GM12878 (cell line): ENCODE data around the gene FBXW8. TPM values are rescaled to one million over a fixed set of nuclear protein-coding genes. Genes with fewer than 3 reads are reported as not detected.

ENCODE experiments used
- ATAC-seq: fragments of 200-7000 bp; cut with Tn5 transposase; 3 replicates; pipeline ENCODE4 v1.9.1; 2020; ENCODE audit warnings: mild to moderate bottlenecking, moderate library complexity
- BruUV-seq: library from RNA; stranded (reverse); fragments of 400-500 nt; replicated peaks from 2 replicates; lab custom pipeline; 2021; lab: Mats Ljungman, UMichigan
- CTCF ChIA-PET: fragments of 300-600 bp; sonication (Branson Sonifier 250); formaldehyde crosslinking; extraction: SDS; loops from one replicate; lab custom pipeline; 2021; ENCODE audit warnings: inconsistent platforms; lab: Yijun Ruan, JAX
- POLR2A ChIA-PET: fragments of 350-600 bp; formaldehyde crosslinking; extraction: SDS; loops from one replicate; lab custom pipeline; 2021; ENCODE audit warnings: inconsistent platforms; lab: Charles Lee
- RAD21 ChIA-PET: fragments of 300-600 bp; sonication (Branson Sonifier 250); formaldehyde crosslinking; loops from one replicate; lab custom pipeline; 2023; ENCODE audit warnings: antibody characterized with exemption; ENCODE audit not compliant: unreplicated experiment; lab: Charles Lee
- SMC1A ChIA-PET: fragments of 300-600 bp; sonication (Branson Sonifier 250); formaldehyde crosslinking; loops from one replicate; lab custom pipeline; 2023; ENCODE audit not compliant: unreplicated experiment, uncharacterized antibody; lab: Charles Lee
- DNase-seq: peaks from one replicate; pipeline ENCODE4 v3.0.0-alpha.2; 2011; ENCODE audit warnings: low read depth, low spot score
- FAIRE-seq: peaks from 3 replicates; lab custom pipeline; 2011; peaks lifted over from hg19 to GRCh38; lab: Jason Lieb, UNC
- H2AFZ ChIP-seq: 2 replicates; pipeline ENCODE4 v1.6.0; 2011; ENCODE audit warnings: low read depth, low read length, control low read depth; ENCODE audit not compliant: control insufficient read depth
- H3K27ac ChIP-seq: 2 replicates; pipeline ENCODE4 v1.5.1; 2011; ENCODE audit warnings: control low read depth; ENCODE audit not compliant: control insufficient read depth, insufficient read depth
- H3K27me3 ChIP-seq, 2 experiments: replicated peaks in 1 of 2; 2 replicates each; pipeline versions ENCODE4 v1.6.0 to v1.6.1; 2011; ENCODE audit warnings: low read length in 1 of 2; ENCODE audit not compliant: control insufficient read depth in 2 of 2, insufficient read depth in 2 of 2
- H3K36me3 ChIP-seq, 2 experiments: 2 replicates each; pipeline ENCODE4 v1.5.1; 2011; ENCODE audit warnings: low read length in 1 of 2; ENCODE audit not compliant: control insufficient read depth in 2 of 2, insufficient read depth in 2 of 2
- H3K4me1 ChIP-seq: 2 replicates; pipeline ENCODE4 v1.6.1; 2011; ENCODE audit warnings: mild to moderate bottlenecking, low read length, moderate library complexity, mixed read lengths; ENCODE audit not compliant: control insufficient read depth, insufficient read depth
- H3K4me2 ChIP-seq: 2 replicates; pipeline ENCODE4 v1.6.0; 2011; ENCODE audit warnings: control low read depth; ENCODE audit not compliant: control insufficient read depth, insufficient read depth
- H3K4me3 ChIP-seq: fragments of 200-600 bp; sonication (generic); 2 replicates; pipeline ENCODE4 v1.5.1; 2016
- H3K79me2 ChIP-seq: 2 replicates; pipeline ENCODE4 v1.6.0; 2011; ENCODE audit warnings: low read length; ENCODE audit not compliant: control insufficient read depth, insufficient read depth
- H3K9ac ChIP-seq: 2 replicates; pipeline ENCODE4 v1.8.0; 2011; ENCODE audit warnings: low read length, control low read depth, mixed read lengths; ENCODE audit not compliant: control insufficient read depth, insufficient read depth
- H3K9me3 ChIP-seq: replicated peaks from 3 replicates; pipeline ENCODE4 v1.5.1; 2011; ENCODE audit warnings: mild to moderate bottlenecking, low read length; ENCODE audit not compliant: control insufficient read depth, insufficient read depth
- H4K20me1 ChIP-seq: 2 replicates; pipeline ENCODE4 v1.6.0; 2011; ENCODE audit not compliant: control insufficient read depth, insufficient read depth
- CBFB ChIP-seq: IDR thresholded peaks from 2 replicates; pipeline ENCODE4 v1.6.1; 2016; ENCODE audit warnings: antibody characterized with exemption, low read depth
- CREB1 ChIP-seq: IDR thresholded peaks from 2 replicates; pipeline ENCODE4 v1.6.1; 2012; ENCODE audit warnings: low read depth, mild to moderate bottlenecking, inconsistent platforms
- GATAD2B ChIP-seq: fragments of 450-650 bp; conservative IDR thresholded peaks from 2 replicates; pipeline ENCODE4 v1.6.1; 2017; ENCODE audit warnings: low read depth, mild to moderate bottlenecking, moderate library complexity
- HCFC1 ChIP-seq: fragments of 150-350 bp; IDR thresholded peaks from 2 replicates; pipeline ENCODE4 v1.6.1; 2014; ENCODE audit warnings: low read length
- NFXL1 ChIP-seq: fragments of 450-650 bp; IDR thresholded peaks from 2 replicates; pipeline ENCODE4 v1.6.1; 2017; ENCODE audit warnings: antibody characterized with exemption, mild to moderate bottlenecking, borderline replicate concordance
- NR2C1 ChIP-seq: fragments of 450-650 bp; IDR thresholded peaks from 2 replicates; pipeline ENCODE4 v1.6.1; 2017; ENCODE audit warnings: antibody characterized with exemption, mild to moderate bottlenecking, moderate library complexity
- SUZ12 ChIP-seq: fragments of 200-600 bp; sonication (generic); IDR thresholded peaks from one replicate; pipeline ENCODE4 v1.6.1; 2018; ENCODE audit warnings: antibody characterized with exemption, mild to moderate bottlenecking; ENCODE audit not compliant: unreplicated experiment
- in situ Hi-C: fragments of 300-500 bp; cut with MboI; formaldehyde crosslinking; loops from 9 replicates; pipeline ENCODE4 v1.14.3; 2018; ENCODE audit warnings: mixed read lengths
- intact Hi-C: fragments of 100-400 bp; cut with micrococcal nuclease; formaldehyde crosslinking; loops from one replicate; pipeline ENCODE4 v1.14.2; 2022; ENCODE audit not compliant: unreplicated experiment
- polyA plus RNA-seq, 11 experiments: library from polyadenylated mRNA; depleted of rRNA in 4 of 11; unstranded in 6 of 11; stranded (reverse) in 5 of 11; fragments of >200 nt; fragmentation: Nextera tagmentation in 4 of 11; fragmentation: Illumina TruSeq in 1 of 11; extraction: Ambion mirVana in 4 of 11; extraction: Trizol in 1 of 11; gene quantifications; 1 replicate in 1 of 11; 2 replicates in 10 of 11; pipeline versions ENCODE4 v1.2.1 to v1.2.3, GENCODE V29; 2011 to 2016; ENCODE audit warnings: inconsistent platforms in 2 of 11, missing spikeins in 2 of 11, low read depth in 1 of 11
- total RNA-seq, 4 experiments: library from RNA; depleted of rRNA in 3 of 4; stranded (reverse); fragments of >200 nt in 3 of 4; fragmentation: Illumina TruSeq in 1 of 4; extraction: Trizol in 1 of 4; gene quantifications; 2 replicates each; pipeline versions ENCODE4 v1.2.1 to v1.2.3, GENCODE V29; 2013 to 2021
- TF ChIP-seq, protein P1 (sequence below): fragments of 450-650 bp; IDR thresholded peaks from 2 replicates; pipeline ENCODE4 v1.6.1; 2017; ENCODE audit warnings: antibody characterized with exemption, mild to moderate bottlenecking, moderate library complexity
- TF ChIP-seq, protein P2 (sequence below): fragments of 450-650 bp; conservative IDR thresholded peaks from 2 replicates; pipeline ENCODE4 v1.6.1; 2017; ENCODE audit warnings: mild to moderate bottlenecking, moderate library complexity
- TF ChIP-seq, protein P3 (sequence below): IDR thresholded peaks from 2 replicates; pipeline ENCODE4 v1.6.1; 2011; ENCODE audit warnings: mild to moderate bottlenecking, low read depth, low read length, moderate library complexity; ENCODE audit not compliant: insufficient replicate concordance
- TF ChIP-seq, protein P4 (sequence below): fragments of 450-650 bp; IDR thresholded peaks from 2 replicates; pipeline ENCODE4 v1.6.1; 2018; ENCODE audit warnings: borderline replicate concordance, mild to moderate bottlenecking; ENCODE audit not compliant: partially characterized antibody

FBXW8 gene
- total and polyA plus RNA-seq, 10 of the 15 experiments (the other 5 are each of a cell fraction or from before 2014, with no cell fraction given): 0.49 to 7.5 (median 4.4) TPM

DNA sequence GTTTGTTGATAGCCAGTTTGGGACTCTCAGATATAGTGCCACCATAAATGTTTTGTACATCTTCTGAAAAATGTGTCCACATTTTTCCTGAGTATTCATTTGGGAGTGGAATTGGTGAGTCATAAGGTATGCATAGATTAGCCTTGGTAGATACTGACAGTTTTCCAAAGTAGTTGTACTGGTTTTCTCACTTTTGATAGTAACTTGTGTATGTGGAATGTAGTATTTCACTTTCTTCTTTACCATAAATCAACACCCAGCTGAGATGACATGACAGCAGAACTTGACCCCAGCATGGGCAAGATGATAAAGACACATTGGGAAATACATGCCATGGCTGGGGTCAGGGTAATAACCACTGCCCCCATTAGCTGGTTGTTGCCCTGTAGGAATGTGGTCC is 5.4 kb downstream of the FBXW8 start:
- H3K36me3 ChIP-seq: no peaks in the 10 kb centered on the region
- H3K9ac ChIP-seq: no peak overlapping the region
- RAD21 ChIA-PET: interaction anchor here (0.6 to 1.4 kb wide), 2 partner anchors 110 to 213 kb away, joined by 3 to 4 read pairs; no protein-coding TSS in a partner anchor
- peaks cover 4% of the 10 kb centered on the region; the same call in 1 of the 2 replicates for H3K4me1 ChIP-seq
- H4K20me1 ChIP-seq: peaks cover 3% of the 10 kb centered on the region; the same call in 1 of the 2 replicates
- ATAC-seq (no peak), FAIRE-seq (no peak), DNase-seq (no peak)
- H3K27me3 ChIP-seq: 0 out of 4 replicates have a peak, but pooled peaks cover 0 to 3% of the 10 kb centered on the region in 2 experiments
- no peak overlapping the region for H2AFZ ChIP-seq
- no peak overlapping the region for H3K4me3 ChIP-seq
- intact Hi-C loops (no loop called here), in situ Hi-C loops (no loop called here)
- CTCF ChIA-PET: interaction anchor here (0.6 to 1.0 kb wide), 3 partner anchors 17 to 212 kb away, joined by 3 read pairs; no protein-coding TSS in a partner anchor
- no peaks in the 10 kb centered on the region; the same call in 2 of the 3 replicates for H3K9me3 ChIP-seq
- SMC1A ChIA-PET: interaction anchor here (0.9 kb wide), 1 partner anchor 207 kb away, joined by 3 read pairs; no protein-coding TSS in a partner anchor
- POLR2A ChIA-PET: interaction anchor here (0.6 kb wide), 1 partner anchor 1055 kb away, joined by 4 read pairs; no protein-coding TSS in a partner anchor
- H3K4me2 ChIP-seq: no peak overlapping the region
- BruUV-seq: no TSS peak
- no peak overlapping the region for H3K27ac ChIP-seq
- peaks cover 1% of the 10 kb centered on the region for H3K79me2 ChIP-seq
- TF ChIP-seq SUZ12 (no peak), NFXL1 (no peak), CBFB (no peak), NR2C1 (no peak), CREB1 (no peak), HCFC1 (no peak), GATAD2B (no peak)
- TF ChIP-seq, protein P1, sequence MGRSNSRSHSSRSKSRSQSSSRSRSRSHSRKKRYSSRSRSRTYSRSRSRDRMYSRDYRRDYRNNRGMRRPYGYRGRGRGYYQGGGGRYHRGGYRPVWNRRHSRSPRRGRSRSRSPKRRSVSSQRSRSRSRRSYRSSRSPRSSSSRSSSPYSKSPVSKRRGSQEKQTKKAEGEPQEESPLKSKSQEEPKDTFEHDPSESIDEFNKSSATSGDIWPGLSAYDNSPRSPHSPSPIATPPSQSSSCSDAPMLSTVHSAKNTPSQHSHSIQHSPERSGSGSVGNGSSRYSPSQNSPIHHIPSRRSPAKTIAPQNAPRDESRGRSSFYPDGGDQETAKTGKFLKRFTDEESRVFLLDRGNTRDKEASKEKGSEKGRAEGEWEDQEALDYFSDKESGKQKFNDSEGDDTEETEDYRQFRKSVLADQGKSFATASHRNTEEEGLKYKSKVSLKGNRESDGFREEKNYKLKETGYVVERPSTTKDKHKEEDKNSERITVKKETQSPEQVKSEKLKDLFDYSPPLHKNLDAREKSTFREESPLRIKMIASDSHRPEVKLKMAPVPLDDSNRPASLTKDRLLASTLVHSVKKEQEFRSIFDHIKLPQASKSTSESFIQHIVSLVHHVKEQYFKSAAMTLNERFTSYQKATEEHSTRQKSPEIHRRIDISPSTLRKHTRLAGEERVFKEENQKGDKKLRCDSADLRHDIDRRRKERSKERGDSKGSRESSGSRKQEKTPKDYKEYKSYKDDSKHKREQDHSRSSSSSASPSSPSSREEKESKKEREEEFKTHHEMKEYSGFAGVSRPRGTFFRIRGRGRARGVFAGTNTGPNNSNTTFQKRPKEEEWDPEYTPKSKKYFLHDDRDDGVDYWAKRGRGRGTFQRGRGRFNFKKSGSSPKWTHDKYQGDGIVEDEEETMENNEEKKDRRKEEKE: no peak
- TF ChIP-seq, protein P2, sequence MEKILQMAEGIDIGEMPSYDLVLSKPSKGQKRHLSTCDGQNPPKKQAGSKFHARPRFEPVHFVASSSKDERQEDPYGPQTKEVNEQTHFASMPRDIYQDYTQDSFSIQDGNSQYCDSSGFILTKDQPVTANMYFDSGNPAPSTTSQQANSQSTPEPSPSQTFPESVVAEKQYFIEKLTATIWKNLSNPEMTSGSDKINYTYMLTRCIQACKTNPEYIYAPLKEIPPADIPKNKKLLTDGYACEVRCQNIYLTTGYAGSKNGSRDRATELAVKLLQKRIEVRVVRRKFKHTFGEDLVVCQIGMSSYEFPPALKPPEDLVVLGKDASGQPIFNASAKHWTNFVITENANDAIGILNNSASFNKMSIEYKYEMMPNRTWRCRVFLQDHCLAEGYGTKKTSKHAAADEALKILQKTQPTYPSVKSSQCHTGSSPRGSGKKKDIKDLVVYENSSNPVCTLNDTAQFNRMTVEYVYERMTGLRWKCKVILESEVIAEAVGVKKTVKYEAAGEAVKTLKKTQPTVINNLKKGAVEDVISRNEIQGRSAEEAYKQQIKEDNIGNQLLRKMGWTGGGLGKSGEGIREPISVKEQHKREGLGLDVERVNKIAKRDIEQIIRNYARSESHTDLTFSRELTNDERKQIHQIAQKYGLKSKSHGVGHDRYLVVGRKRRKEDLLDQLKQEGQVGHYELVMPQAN: no peak
- TF ChIP-seq, protein P3, sequence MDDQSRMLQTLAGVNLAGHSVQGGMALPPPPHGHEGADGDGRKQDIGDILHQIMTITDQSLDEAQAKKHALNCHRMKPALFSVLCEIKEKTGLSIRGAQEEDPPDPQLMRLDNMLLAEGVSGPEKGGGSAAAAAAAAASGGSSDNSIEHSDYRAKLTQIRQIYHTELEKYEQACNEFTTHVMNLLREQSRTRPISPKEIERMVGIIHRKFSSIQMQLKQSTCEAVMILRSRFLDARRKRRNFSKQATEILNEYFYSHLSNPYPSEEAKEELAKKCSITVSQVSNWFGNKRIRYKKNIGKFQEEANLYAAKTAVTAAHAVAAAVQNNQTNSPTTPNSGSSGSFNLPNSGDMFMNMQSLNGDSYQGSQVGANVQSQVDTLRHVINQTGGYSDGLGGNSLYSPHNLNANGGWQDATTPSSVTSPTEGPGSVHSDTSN: no peak
- TF ChIP-seq, protein P4, sequence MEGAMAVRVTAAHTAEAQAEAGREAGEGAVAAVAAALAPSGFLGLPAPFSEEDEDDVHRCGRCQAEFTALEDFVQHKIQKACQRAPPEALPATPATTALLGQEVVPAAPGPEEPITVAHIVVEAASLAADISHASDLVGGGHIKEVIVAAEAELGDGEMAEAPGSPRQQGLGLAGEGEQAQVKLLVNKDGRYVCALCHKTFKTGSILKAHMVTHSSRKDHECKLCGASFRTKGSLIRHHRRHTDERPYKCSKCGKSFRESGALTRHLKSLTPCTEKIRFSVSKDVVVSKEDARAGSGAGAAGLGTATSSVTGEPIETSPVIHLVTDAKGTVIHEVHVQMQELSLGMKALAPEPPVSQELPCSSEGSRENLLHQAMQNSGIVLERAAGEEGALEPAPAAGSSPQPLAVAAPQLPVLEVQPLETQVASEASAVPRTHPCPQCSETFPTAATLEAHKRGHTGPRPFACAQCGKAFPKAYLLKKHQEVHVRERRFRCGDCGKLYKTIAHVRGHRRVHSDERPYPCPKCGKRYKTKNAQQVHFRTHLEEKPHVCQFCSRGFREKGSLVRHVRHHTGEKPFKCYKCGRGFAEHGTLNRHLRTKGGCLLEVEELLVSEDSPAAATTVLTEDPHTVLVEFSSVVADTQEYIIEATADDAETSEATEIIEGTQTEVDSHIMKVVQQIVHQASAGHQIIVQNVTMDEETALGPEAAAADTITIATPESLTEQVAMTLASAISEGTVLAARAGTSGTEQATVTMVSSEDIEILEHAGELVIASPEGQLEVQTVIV: no peak
